Measurements from ENCODE around the gene LEMD2. TPM values are rescaled to one million over a fixed set of nuclear protein-coding genes. Genes with fewer than 3 reads are reported as not detected.

Gene LEMD2
- total RNA-seq, 1 experiment from 2014 or later, result 75.8 TPM

DNA sequence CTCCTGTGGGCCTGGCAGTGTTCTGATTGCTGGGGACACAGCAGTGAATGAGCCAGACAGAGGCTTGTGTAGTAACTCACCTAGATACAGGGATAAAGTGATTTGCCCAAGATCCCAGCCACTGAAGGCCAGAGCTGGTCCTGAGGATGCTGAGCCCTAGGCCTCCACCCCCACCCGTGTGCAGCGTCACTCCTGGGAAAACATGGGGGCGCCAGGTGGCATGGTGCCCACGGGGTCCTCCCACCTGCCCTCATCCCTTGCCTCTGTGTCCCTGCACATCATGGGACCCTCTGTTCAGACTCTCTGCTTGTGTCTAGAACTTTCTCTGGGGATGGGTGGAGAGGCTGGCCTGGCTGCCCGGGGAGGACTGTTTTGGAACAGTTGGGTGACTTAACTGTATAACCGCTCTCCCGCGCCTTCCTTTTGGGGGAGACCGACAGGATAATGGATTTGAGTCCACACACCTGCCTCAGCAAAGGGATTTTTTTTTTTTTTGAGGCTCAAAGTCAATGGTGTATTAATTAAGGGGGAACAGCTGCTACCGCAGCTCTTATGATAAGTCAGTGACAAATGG lies 19.6 kb downstream of the LEMD2 start:
- Histone ChIP-seq H3K4me3 (ENCODE audit: low read depth, low read length, poor library complexity, severe bottlenecking) (no peak overlapping the region), H3K27ac (ENCODE audit: low read depth, low read length, poor library complexity, severe bottlenecking) (peak overlapping the region; percentile 97), H3K27me3 (replicated peaks; ENCODE audit: insufficient read depth, low read depth, low read length, poor library complexity) (no peaks in the 10 kb centered on the region), H3K36me3 (ENCODE audit: insufficient read depth, low read length, poor library complexity, severe bottlenecking) (peaks cover 14% of the 10 kb centered on the region), H3K9me3 (ENCODE audit: low read depth, low read length, poor library complexity, severe bottlenecking) (no peaks in the 10 kb centered on the region), H3K4me1 (ENCODE audit: insufficient read depth, low read length, poor library complexity, severe bottlenecking) (peaks cover 53% of the 10 kb centered on the region)
- intact Hi-C loops (cut with micrococcal nuclease; ENCODE audit: unreplicated experiment), result no loop called here
- ChIA-PET CTCF (interaction anchor here (0.6 kb wide), 1 partner anchor 21 kb away, joined by 8 read pairs; no protein-coding TSS in a partner anchor), POLR2A (ENCODE audit: low non-redundant PET) (no interaction called here)
- no peak for DNase-seq (ENCODE audit: low spot score)
- TF ChIP-seq, protein P1, sequence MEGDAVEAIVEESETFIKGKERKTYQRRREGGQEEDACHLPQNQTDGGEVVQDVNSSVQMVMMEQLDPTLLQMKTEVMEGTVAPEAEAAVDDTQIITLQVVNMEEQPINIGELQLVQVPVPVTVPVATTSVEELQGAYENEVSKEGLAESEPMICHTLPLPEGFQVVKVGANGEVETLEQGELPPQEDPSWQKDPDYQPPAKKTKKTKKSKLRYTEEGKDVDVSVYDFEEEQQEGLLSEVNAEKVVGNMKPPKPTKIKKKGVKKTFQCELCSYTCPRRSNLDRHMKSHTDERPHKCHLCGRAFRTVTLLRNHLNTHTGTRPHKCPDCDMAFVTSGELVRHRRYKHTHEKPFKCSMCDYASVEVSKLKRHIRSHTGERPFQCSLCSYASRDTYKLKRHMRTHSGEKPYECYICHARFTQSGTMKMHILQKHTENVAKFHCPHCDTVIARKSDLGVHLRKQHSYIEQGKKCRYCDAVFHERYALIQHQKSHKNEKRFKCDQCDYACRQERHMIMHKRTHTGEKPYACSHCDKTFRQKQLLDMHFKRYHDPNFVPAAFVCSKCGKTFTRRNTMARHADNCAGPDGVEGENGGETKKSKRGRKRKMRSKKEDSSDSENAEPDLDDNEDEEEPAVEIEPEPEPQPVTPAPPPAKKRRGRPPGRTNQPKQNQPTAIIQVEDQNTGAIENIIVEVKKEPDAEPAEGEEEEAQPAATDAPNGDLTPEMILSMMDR (conservative IDR thresholded peaks at IDR 0.05; ENCODE audit: low read depth, low read length), result no peak
- TF ChIP-seq EZH2 (IDR thresholded peaks at IDR 0.05; ENCODE audit: borderline replicate concordance, low read depth, low read length, poor library complexity, severe bottlenecking), result no peak
- no TSS peak for BruUV-seq (replicated peaks)

DNA sequence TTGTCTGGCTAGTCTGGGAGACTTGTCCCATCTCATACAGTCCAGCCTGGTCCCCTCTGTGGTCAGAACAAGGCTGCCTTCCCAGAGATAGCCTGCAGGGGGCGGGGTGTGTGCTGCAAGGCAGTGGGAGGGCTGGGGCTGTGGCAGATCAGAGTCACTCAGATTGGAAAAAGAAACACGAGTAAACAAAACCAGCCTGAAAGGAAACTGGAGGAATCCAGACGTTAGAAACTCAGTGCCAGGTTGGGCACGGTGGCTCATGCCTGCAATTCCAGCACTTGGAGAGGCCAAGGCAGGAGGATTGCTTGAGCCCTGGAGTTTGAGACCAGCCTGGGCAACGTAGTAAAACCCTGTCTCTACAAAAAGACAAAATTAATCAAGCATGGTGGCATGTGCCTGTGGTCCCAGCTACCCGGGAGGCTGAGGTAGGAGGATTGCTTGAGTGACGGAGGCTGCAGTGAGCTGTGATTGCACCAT lies 20.2 kb downstream of the LEMD2 start:
- Histone ChIP-seq H3K36me3 (ENCODE audit: insufficient read depth, low read length, poor library complexity, severe bottlenecking) (peaks cover 11% of the 10 kb centered on the region), H3K27me3 (replicated peaks; ENCODE audit: insufficient read depth, low read depth, low read length, poor library complexity) (no peaks in the 10 kb centered on the region), H3K4me3 (ENCODE audit: low read depth, low read length, poor library complexity, severe bottlenecking) (no peak overlapping the region), H3K9me3 (ENCODE audit: low read depth, low read length, poor library complexity, severe bottlenecking) (no peaks in the 10 kb centered on the region), H3K27ac (ENCODE audit: low read depth, low read length, poor library complexity, severe bottlenecking) (peak overlapping the region; percentile 97), H3K4me1 (ENCODE audit: insufficient read depth, low read length, poor library complexity, severe bottlenecking) (peaks cover 52% of the 10 kb centered on the region)
- DNase-seq (ENCODE audit: low spot score), result peak; percentile 89
- ChIA-PET POLR2A (ENCODE audit: low non-redundant PET) (no interaction called here), CTCF (interaction anchor here (0.6 to 1.1 kb wide), 3 partner anchors 20 to 451 kb away, joined by 4 to 8 read pairs (median 5); partner anchors contain the start of genes UQCC2 and ZBTB22)
- TF ChIP-seq EZH2 (IDR thresholded peaks at IDR 0.05; ENCODE audit: borderline replicate concordance, low read depth, low read length, poor library complexity, severe bottlenecking), result no peak
- TF ChIP-seq, protein P1 (conservative IDR thresholded peaks at IDR 0.05; ENCODE audit: low read depth, low read length), result peak; percentile 96
- intact Hi-C loops (cut with micrococcal nuclease; ENCODE audit: unreplicated experiment), result no loop called here
- no TSS peak for BruUV-seq (replicated peaks)

DNA sequence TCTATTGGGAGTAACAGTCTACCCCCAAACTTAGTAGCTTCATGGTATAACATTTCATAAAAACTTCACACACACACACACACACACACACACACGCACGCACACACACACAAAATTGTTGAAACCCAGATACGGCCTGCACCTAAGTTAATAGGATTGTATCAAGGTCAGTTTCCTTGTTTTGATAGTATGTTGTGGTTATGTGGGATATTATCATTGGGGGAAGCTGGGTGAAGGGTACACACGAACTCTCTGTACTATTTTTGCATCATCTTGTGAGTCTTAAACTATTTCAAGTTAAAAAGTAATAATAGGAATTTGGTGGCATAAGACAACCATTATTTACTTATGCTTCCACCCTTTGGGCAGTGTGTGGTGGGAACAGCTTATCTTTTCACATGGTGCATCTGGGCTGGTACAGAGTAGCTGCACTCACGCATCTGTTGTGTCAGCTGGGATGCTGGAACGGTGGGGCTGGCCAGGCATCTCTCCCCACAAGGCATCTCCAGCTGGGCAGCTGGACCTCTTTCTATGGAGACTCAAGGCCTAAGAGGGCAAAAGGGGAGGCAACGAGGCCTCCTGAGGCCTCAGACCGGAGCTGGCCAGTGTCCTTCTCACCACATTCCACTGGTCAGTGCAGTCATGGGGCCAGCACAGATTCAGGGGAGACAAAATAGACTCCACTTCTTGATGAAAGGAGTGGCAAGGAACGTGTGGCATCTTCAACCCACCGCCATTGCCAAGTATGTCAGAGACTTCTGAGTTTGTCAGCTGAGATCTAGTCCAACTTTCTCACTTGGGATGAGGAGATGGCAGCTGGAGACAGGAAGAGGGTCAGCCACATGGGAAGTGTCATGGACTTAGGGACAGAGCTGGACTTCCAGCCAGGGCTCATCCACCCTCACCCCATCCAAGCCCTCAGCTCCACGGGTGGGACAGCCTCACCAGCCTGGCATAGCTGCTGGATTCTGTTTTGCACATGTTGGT lies 21.7 kb downstream of the LEMD2 start:
- intact Hi-C loops (cut with micrococcal nuclease; ENCODE audit: unreplicated experiment), result no loop called here

More for the DNA sequence above, 21.7 kb downstream of the LEMD2 start:
- Histone ChIP-seq H3K4me1 (ENCODE audit: insufficient read depth, low read length, poor library complexity, severe bottlenecking) (peaks cover 37% of the 10 kb centered on the region), H3K4me3 (ENCODE audit: low read depth, low read length, poor library complexity, severe bottlenecking) (no peak overlapping the region), H3K36me3 (ENCODE audit: insufficient read depth, low read length, poor library complexity, severe bottlenecking) (peaks cover 3% of the 10 kb centered on the region), H3K27me3 (replicated peaks; ENCODE audit: insufficient read depth, low read depth, low read length, poor library complexity) (no peaks in the 10 kb centered on the region), H3K27ac (ENCODE audit: low read depth, low read length, poor library complexity, severe bottlenecking) (no peak overlapping the region), H3K9me3 (ENCODE audit: low read depth, low read length, poor library complexity, severe bottlenecking) (no peaks in the 10 kb centered on the region)
- BruUV-seq (replicated peaks), result no TSS peak
- ChIA-PET CTCF (interaction anchor here (1.1 kb wide), 1 partner anchor 56 kb away, joined by 5 read pairs; the partner anchor contains the start of gene UQCC2), POLR2A (ENCODE audit: low non-redundant PET) (interaction anchor here (0.7 kb wide), 1 partner anchor 23 kb away, joined by 3 read pairs; no protein-coding TSS in a partner anchor)
- DNase-seq (ENCODE audit: low spot score), result no peak
- TF ChIP-seq, protein P1 (conservative IDR thresholded peaks at IDR 0.05; ENCODE audit: low read depth, low read length), result no peak
- TF ChIP-seq EZH2 (IDR thresholded peaks at IDR 0.05; ENCODE audit: borderline replicate concordance, low read depth, low read length, poor library complexity, severe bottlenecking), result no peak
